Adrenal gland (tissue), 12 donors: ENCODE data around the gene ZMYND8. TPM values are rescaled to one million over a fixed set of nuclear protein-coding genes. Genes with fewer than 3 reads are reported as not detected.

Experiments used
- DNase-seq, 7 donors: peaks; one replicate each; pipeline ENCODE4 v3.0.0-alpha.2; 2019 to 2020
- H3K27ac ChIP-seq, 5 donors: fragments of 200-600 bp; sonication (generic) in 4 of 5; 1 replicate in 3 of 5; 2 replicates in 2 of 5; pipeline versions ENCODE4 v1.5.1 to v1.8.0; 2016 to 2020; ENCODE audit warnings: mild to moderate bottlenecking in 1 of 5
- H3K27me3 ChIP-seq: fragments of 200-600 bp; 2 replicates; pipeline ENCODE4 v1.8.0; 2021
- H3K36me3 ChIP-seq, 2 donors: fragments of 200-600 bp; replicated peaks in 1 of 2; 1 replicate in 1 of 2; 2 replicates in 1 of 2; pipeline versions ENCODE4 v1.5.1 to v1.8.0; 2018 to 2022
- H3K4me1 ChIP-seq, 2 donors: fragments of 200-600 bp; replicated peaks in 1 of 2; 1 replicate in 1 of 2; 2 replicates in 1 of 2; pipeline versions ENCODE4 v1.5.1 to v1.8.0; 2018 to 2021
- H3K4me3 ChIP-seq, 4 donors: fragments of 200-600 bp; sonication (generic) in 3 of 4; one replicate each; pipeline ENCODE4 v1.5.1; 2016 to 2018
- H3K9me3 ChIP-seq, 3 donors: fragments of 200-600 bp; sonication (generic) in 1 of 3; replicated peaks in 1 of 3; 1 replicate in 2 of 3; 2 replicates in 1 of 3; pipeline versions ENCODE4 v1.5.1 to v1.8.0; 2016 to 2021
- POLR2A ChIP-seq, 2 donors: fragments of 450-650 bp; IDR thresholded peaks; one replicate each; pipeline ENCODE4 v1.6.1; 2017; ENCODE audit warnings: antibody characterized with exemption in 2 of 2, mild to moderate bottlenecking in 2 of 2, moderate library complexity in 1 of 2
- WGBS, 4 donors: extraction: QIAGEN DNeasy Blood & Tissue Kit in 2 of 4; methylation state at CpG; one replicate each; pipeline versions ENCODE4 v1.1.5 to v1.1.7; 2013 to 2017; 5-methylcytosine and 5-hydroxymethylcytosine counted together
- intact Hi-C, 2 donors: fragments of 100-400 bp; cut with DNase I; formaldehyde crosslinking; loops; one replicate each; pipeline versions ENCODE4 v1.14.1 to v1.15.0; 2022 to 2023
- polyA plus RNA-seq, 3 donors: library from polyadenylated mRNA; stranded (reverse); fragments of 200-250 nt in 2 of 3; fragments of 350-450 nt in 1 of 3; fragmentation: Illumina TruSeq in 1 of 3; extraction: RNeasy Lipid Tissue Mini Kit (QIAGEN cat#74804) in 1 of 3; gene quantifications; one replicate each; pipeline ENCODE4 v1.2.3, GENCODE V29; 2013 to 2014
- total RNA-seq, 9 donors: library from RNA; depleted of rRNA in 4 of 9; stranded (reverse); fragments of >200 nt in 4 of 9; fragments of 120-200 nt in 1 of 9; fragmentation: NEBNext Ultra II Directional in 1 of 9; extraction: Animal tissue kit (Norgen Biotek cat#: 25700) in 1 of 9; gene quantifications; one replicate each; pipeline versions ENCODE4 v1.1.0 to v1.2.4, GENCODE V29; 2013 to 2023
- TF ChIP-seq, protein P1 (sequence below), 6 experiments: fragments of 450-650 bp in 4 of 6; fragments of 200-600 bp in 2 of 6; sonication (generic) in 1 of 6; IDR thresholded peaks; 1 replicate in 5 of 6; 2 replicates in 1 of 6; pipeline versions ENCODE4 v1.5.1 to v1.8.0; 2016 to 2021; ENCODE audit warnings: antibody characterized with exemption in 6 of 6, mild to moderate bottlenecking in 2 of 6, moderate library complexity in 1 of 6
- donor health status: healthy with polysubstance abuse.
- donor health status: Bipolar disorder and iron deficiency.
- donor health status: DM: yes; HTN: yes; CAD: no.
- donor health status: DM: no; HTN: no; CAD: no.
- donor health status: DM: no; HTN: no; CAD: no.
- donor health status: DM: yes; HTN: yes; CAD: no.

Gene ZMYND8
- total and polyA plus RNA-seq, 12 donors: 37.0 to 116 (median 67.2) TPM

- no peak for TF ChIP-seq POLR2A (IDR thresholded peaks at IDR 0.05)
- TF ChIP-seq, protein P1, sequence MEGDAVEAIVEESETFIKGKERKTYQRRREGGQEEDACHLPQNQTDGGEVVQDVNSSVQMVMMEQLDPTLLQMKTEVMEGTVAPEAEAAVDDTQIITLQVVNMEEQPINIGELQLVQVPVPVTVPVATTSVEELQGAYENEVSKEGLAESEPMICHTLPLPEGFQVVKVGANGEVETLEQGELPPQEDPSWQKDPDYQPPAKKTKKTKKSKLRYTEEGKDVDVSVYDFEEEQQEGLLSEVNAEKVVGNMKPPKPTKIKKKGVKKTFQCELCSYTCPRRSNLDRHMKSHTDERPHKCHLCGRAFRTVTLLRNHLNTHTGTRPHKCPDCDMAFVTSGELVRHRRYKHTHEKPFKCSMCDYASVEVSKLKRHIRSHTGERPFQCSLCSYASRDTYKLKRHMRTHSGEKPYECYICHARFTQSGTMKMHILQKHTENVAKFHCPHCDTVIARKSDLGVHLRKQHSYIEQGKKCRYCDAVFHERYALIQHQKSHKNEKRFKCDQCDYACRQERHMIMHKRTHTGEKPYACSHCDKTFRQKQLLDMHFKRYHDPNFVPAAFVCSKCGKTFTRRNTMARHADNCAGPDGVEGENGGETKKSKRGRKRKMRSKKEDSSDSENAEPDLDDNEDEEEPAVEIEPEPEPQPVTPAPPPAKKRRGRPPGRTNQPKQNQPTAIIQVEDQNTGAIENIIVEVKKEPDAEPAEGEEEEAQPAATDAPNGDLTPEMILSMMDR (IDR thresholded peaks at IDR 0.05): no peak
- Histone ChIP-seq H3K27me3 (no peaks in the 10 kb centered on the region), H3K36me3 (peaks cover 0 to 92% of the 10 kb centered on the region in 2 donors), H3K4me3 (no peak overlapping the region), H3K9me3 (no peaks in the 10 kb centered on the region), H3K27ac (no peak overlapping the region), H3K4me1 (no peaks in the 10 kb centered on the region)
- 93 to 100% (median 94%) methylated on average over 1 of the region's 1 CpG; no CpG with 5 or more reads in 1 of the 4 donors for WGBS, 4 donors
- DNase-seq: no peak
- intact Hi-C loops: no loop called here
These were observed 132.6 kb downstream of the ZMYND8 start for GRCh38 chr20:47223896-47224295.

DNA sequence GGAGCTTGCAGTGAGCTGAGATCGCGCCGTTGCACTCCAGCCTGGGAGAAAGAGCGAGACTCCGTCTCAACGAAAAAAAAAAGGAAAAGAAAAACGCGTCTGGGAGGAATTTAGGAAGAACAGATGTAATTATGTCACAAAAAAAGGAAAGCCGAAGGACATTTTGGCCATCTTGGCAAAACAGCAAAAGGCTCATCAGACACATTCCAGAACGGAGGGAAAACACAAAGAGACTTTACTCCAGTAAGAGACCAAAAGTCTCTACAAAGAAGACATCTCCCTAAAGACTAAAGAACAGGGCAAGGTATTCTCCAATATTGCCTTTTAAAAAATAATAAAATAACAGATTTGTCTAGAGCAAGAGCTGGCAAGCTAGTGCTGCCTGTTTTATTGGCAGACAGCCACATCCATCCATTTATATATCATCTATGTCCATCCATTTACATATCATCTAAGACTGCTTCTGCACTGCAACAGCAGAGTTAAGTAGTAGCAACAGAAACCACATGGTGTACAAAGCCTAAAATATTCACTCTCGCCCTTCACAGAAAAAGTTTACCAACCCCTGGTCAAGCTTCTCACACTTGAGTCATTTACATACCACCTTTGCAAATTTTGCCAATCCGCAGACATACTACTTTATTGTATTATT lies 133.9 kb downstream of the ZMYND8 start:
- TF ChIP-seq POLR2A (IDR thresholded peaks at IDR 0.05): no peak
- TF ChIP-seq, protein P1 (IDR thresholded peaks at IDR 0.05): no peak
- Histone ChIP-seq H3K4me3 (no peak overlapping the region), H3K36me3 (peaks cover 0 to 91% of the 10 kb centered on the region in 2 donors), H3K4me1 (no peaks in the 10 kb centered on the region), H3K27ac (no peak overlapping the region), H3K9me3 (no peaks in the 10 kb centered on the region), H3K27me3 (no peaks in the 10 kb centered on the region)
- intact Hi-C loops: no loop called here
- 89 to 92% (median 90%) methylated on average over 12 of the region's 12 CpGs for WGBS, 4 donors
- DNase-seq: no peak

GRCh38 chr20:47221036-47221625 lies 135.4 kb downstream of the ZMYND8 start:
- DNase-seq: no peak
- no peaks in the 10 kb centered on the region for H3K27me3 ChIP-seq
- H3K9me3 ChIP-seq: no peaks in the 10 kb centered on the region
- TF ChIP-seq, protein P1 (IDR thresholded peaks at IDR 0.05): no peak
- no peak for TF ChIP-seq POLR2A (IDR thresholded peaks at IDR 0.05)
- H3K4me1 ChIP-seq: peaks cover 0 to 2% of the 10 kb centered on the region in 2 donors
- peaks cover 0 to 88% of the 10 kb centered on the region in 2 donors for H3K36me3 ChIP-seq
- WGBS, 4 donors: 91 to 93% (median 92%) methylated on average over 13 to 16 of the region's 16 CpGs
- intact Hi-C loops: no loop called here
- H3K4me3 ChIP-seq: no peak overlapping the region
- H3K27ac ChIP-seq: no peak overlapping the region

DNA sequence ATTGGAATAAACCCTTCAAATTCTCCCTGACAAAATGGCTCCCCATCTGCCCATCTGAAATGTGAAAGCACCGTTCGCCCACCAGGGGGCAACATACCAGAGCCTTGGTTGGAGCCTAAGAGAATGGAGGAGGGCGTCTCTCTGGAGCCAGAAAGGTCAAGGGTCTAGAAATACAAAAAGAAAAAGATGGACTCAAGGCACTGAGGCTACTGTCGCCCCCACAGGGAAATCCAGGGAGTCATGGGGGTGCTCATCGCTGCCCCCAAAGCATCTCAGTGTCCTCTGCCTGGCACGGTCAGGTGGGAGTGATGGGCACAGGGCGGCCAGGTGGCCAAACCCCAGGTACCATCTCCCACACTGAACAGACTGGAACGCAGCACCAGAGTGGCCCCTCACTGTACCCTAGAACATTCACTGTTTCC lies 136.3 kb downstream of the ZMYND8 start:
- DNase-seq: peak in 4 of 7 donors; percentile 39 to 60 (median 46)
- 92 to 100% (median 94%) methylated on average over 5 to 8 of the region's 8 CpGs for WGBS, 4 donors
- no peak for TF ChIP-seq POLR2A (IDR thresholded peaks at IDR 0.05)
- TF ChIP-seq, protein P1 (IDR thresholded peaks at IDR 0.05): peak; percentile 6 to 54 (median 48)
- Histone ChIP-seq H3K9me3 (no peaks in the 10 kb centered on the region), H3K36me3 (peaks cover 0 to 83% of the 10 kb centered on the region in 2 donors), H3K27me3 (no peaks in the 10 kb centered on the region), H3K4me3 (no peak overlapping the region), H3K4me1 (peaks cover 0 to 7% of the 10 kb centered on the region in 2 donors), H3K27ac (no peak overlapping the region)
- intact Hi-C loops: no loop called here
